ACC112 (cell line): Measurements from ENCODE around the gene ATXN2.
A peak's percentile ranks its signal among the peaks of the same experiment; 100 is the strongest.
"Not testable (repeated sequence)": the region's sequence is repeated elsewhere in the genome, so short reads cannot be mapped to it uniquely, and the experiment has no call there.

Experiments used
- H2AFZ ChIP-seq: fragments of 200-600 bp; sonication (generic); one replicate; pipeline ENCODE4 v1.6.0; 2017; ENCODE audit warnings: antibody characterized with exemption, low read length; ENCODE audit not compliant: unreplicated experiment
- H3K27ac ChIP-seq: fragments of 200-600 bp; sonication (generic); 2 replicates; pipeline ENCODE4 v1.5.1; 2014; ENCODE audit warnings: low read depth, mild to moderate bottlenecking, antibody characterized with exemption, low read length, moderate library complexity
- H3K27me3 ChIP-seq: fragments of 200-600 bp; sonication (generic); 2 replicates; pipeline ENCODE4 v1.6.1; 2014; ENCODE audit warnings: mild to moderate bottlenecking, antibody characterized with exemption, low read length, moderate library complexity, mixed read lengths; ENCODE audit not compliant: insufficient read depth
- H3K36me3 ChIP-seq: fragments of 200-600 bp; sonication (generic); 2 replicates; pipeline ENCODE4 v1.6.1; 2016; ENCODE audit warnings: mild to moderate bottlenecking, antibody characterized with exemption, low read length, moderate library complexity, mixed read lengths; ENCODE audit not compliant: insufficient read depth
- H3K4me1 ChIP-seq: fragments of 200-600 bp; sonication (generic); one replicate; pipeline ENCODE4 v1.6.1; 2016; ENCODE audit warnings: low read length, mixed read lengths; ENCODE audit not compliant: insufficient read depth, unreplicated experiment, control insufficient read depth
- H3K4me3 ChIP-seq: fragments of 200-600 bp; sonication (generic); 2 replicates; pipeline ENCODE4 v1.5.1; 2014; ENCODE audit warnings: mild to moderate bottlenecking, low read depth, low read length
- H3K79me2 ChIP-seq: fragments of 200-600 bp; sonication (generic); one replicate; pipeline ENCODE4 v1.6.0; 2016; ENCODE audit warnings: low read length; ENCODE audit not compliant: control insufficient read depth, unreplicated experiment, insufficient read depth

The ATXN2 gene

DNA sequence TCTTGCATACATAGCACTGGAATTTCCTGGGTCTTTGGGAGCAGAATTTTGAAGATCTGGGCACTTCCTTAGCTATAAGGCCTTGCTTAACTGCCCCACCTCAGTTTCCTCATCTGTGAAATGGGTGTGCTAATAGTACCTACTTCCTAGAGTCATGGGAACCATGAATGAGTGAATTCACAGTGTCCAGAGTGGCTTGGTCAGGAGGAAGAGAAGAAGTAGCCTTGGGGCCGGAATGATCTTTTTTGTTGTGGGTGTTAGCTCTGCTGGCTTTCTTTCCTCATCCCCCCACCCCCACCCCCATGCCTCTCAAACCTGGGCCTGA, 191.0 kb downstream of the ATXN2 start:
- Histone ChIP-seq H3K4me1 (peaks cover 64% of the 10 kb centered on the region), H3K4me3 (peak overlapping the region; percentile 96), H3K79me2 (peaks cover 71% of the 10 kb centered on the region), H3K36me3 (peaks cover 11% of the 10 kb centered on the region; the same call in 1 of the 2 replicates), H3K27ac (peak overlapping the region; percentile 97), H3K27me3 (no peaks in the 10 kb centered on the region), H2AFZ (no peak overlapping the region)

GRCh38 chr12:111407377-111408115, 191.6 kb downstream of the ATXN2 start:
- peaks cover 66% of the 10 kb centered on the region for H3K79me2 ChIP-seq
- peak overlapping the region; percentile 96 for H3K4me3 ChIP-seq

DNA sequence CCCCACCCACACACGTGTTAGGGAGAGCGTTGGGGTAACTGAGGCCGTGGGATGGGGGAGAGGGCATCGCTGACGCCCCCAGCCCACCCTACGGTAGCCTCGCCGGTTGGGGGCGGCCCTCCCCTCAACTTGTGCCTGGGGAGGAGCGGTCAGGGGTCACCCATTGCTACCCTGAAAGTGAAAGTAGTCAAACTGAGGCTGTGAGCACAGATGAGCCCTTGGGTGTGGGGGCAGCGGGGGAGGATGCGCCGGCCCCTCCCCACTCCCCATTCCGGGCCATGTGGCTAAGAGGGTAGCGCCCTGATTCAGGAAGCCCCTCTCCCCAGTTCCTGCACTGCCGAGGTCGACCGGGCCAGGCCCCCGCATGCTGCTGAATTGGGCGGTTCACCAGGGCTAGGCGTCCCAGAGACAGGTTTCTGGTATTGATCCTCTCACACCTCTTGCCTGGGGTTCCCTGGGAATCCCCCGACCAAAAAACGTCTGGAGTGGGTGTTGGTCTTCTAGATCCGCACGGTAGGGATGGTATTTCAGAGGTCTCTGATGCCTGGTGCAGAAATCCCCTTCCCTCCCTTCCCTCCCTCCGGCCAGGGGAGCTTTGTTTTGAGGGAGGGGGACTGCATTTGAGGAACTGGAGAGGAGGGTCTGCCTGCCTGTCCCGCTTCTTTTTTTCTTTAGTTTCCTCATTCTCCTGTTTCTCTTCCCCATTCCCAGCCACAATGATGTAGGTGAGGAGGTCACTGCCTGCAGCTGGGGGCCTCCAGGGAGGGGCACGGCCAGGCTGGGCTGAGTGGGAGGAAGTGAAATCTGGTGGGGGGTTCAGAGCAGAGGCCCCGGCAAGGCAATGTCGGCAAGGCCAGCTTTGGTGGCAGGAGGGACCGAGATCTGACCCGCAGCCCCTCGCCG, 192.4 kb downstream of the ATXN2 start:
- H3K36me3 ChIP-seq: peaks cover 11% of the 10 kb centered on the region; the same call in 1 of the 2 replicates
- H3K27ac ChIP-seq: peak overlapping the region; percentile 97
- H3K4me3 ChIP-seq: peak overlapping the region; percentile 96
- no peaks in the 10 kb centered on the region for H3K27me3 ChIP-seq
- peaks cover 58% of the 10 kb centered on the region for H3K79me2 ChIP-seq
- H2AFZ ChIP-seq: no peak overlapping the region
- H3K4me1 ChIP-seq: peaks cover 54% of the 10 kb centered on the region

More at GRCh38 chr12:111407377-111408115, 191.6 kb downstream of the ATXN2 start:
- peaks cover 11% of the 10 kb centered on the region; the same call in 1 of the 2 replicates for H3K36me3 ChIP-seq
- H2AFZ ChIP-seq: no peak overlapping the region
- H3K4me1 ChIP-seq: peaks cover 62% of the 10 kb centered on the region
- H3K27ac ChIP-seq: peak overlapping the region; percentile 97
- no peaks in the 10 kb centered on the region for H3K27me3 ChIP-seq

GRCh38 chr12:111405859-111406473, 193.1 kb downstream of the ATXN2 start, which contains the start of gene SH2B3:
Gene SH2B3 (plus strand): TSS chr12:111405923. CDS start chr12:111418146, 12,223 bp downstream.
- Histone ChIP-seq H3K27ac (peak within 1 kb of the TSS; percentile 97), H3K4me3 (peak within 1 kb of the TSS; percentile 96), H2AFZ (peak within 1 kb of the TSS; percentile 40), H3K27me3 (no peaks in the 10 kb centered on the region), H3K79me2 (peaks cover 50% of the 10 kb centered on the region), H3K36me3 (peaks cover 11% of the 10 kb centered on the region; the same call in 1 of the 2 replicates), H3K4me1 (peaks cover 46% of the 10 kb centered on the region)

- H3K79me2 ChIP-seq: peaks cover 44% of the 10 kb centered on the region
- peaks cover 40% of the 10 kb centered on the region for H3K4me1 ChIP-seq
- peak overlapping the region; percentile 83 for H3K27ac ChIP-seq
- H3K27me3 ChIP-seq: no peaks in the 10 kb centered on the region
- H3K4me3 ChIP-seq: peak overlapping the region; percentile 96
- H2AFZ ChIP-seq: peak overlapping the region; percentile 40
- H3K36me3 ChIP-seq: peaks cover 11% of the 10 kb centered on the region; the same call in 1 of the 2 replicates
Measured at GRCh38 chr12:111405149-111405858, 193.8 kb downstream of the ATXN2 start.

- no peaks in the 10 kb centered on the region for H3K27me3 ChIP-seq
- peaks cover 39% of the 10 kb centered on the region for H3K79me2 ChIP-seq
- peaks cover 42% of the 10 kb centered on the region for H3K4me1 ChIP-seq
- peak overlapping the region; percentile 96 for H3K4me3 ChIP-seq
- no peak overlapping the region for H2AFZ ChIP-seq
- H3K27ac ChIP-seq: peak overlapping the region; percentile 83
- peaks cover 11% of the 10 kb centered on the region; the same call in 1 of the 2 replicates for H3K36me3 ChIP-seq
Measured at GRCh38 chr12:111404362-111405148, 194.6 kb downstream of the ATXN2 start.

- not testable (repeated sequence) for H3K36me3 ChIP-seq, H3K27me3 ChIP-seq, H3K4me3 ChIP-seq, H2AFZ ChIP-seq, H3K27ac ChIP-seq
- Histone ChIP-seq H3K4me1 (peaks cover 40% of the 10 kb centered on the region), H3K79me2 (peaks cover 18% of the 10 kb centered on the region)
Measured at GRCh38 chr12:111402490-111402824, 196.7 kb downstream of the ATXN2 start.
